Measurements from ENCODE around the gene RAB24.

- TF ChIP-seq CTCF (IDR thresholded peaks at IDR 0.05), result no peak
- TF ChIP-seq POLR2A (IDR thresholded peaks at IDR 0.05), result no peak
These were observed 40.3 kb upstream of the RAB24 start for GRCh38 chr5:177343777-177344176.

Measured in right lobe of liver (tissue), 4 donors.